NT2/D1 (cell line): ENCODE measurements around the gene PPP4R3B.

Source experiments
- DNase-seq: peaks from one replicate; pipeline ENCODE4 v3.0.0-alpha.2; 2011; ENCODE audit warnings: low read depth, low spot score
- H3K27me3 ChIP-seq: 2 replicates; pipeline ENCODE4 v1.6.0; 2011; ENCODE audit warnings: mild to moderate bottlenecking; ENCODE audit not compliant: insufficient read length, insufficient read depth
- H3K36me3 ChIP-seq: 2 replicates; pipeline ENCODE4 v1.6.1; 2011; ENCODE audit warnings: mild to moderate bottlenecking, low read length, mixed read lengths; ENCODE audit not compliant: insufficient read depth, insufficient read length
- H3K4me1 ChIP-seq: 2 replicates; pipeline ENCODE4 v1.5.1; 2011; ENCODE audit not compliant: insufficient read depth, insufficient read length
- H3K4me3 ChIP-seq: 2 replicates; pipeline ENCODE4 v1.5.1; 2011; ENCODE audit warnings: low read depth; ENCODE audit not compliant: insufficient read length
- H3K9ac ChIP-seq: 2 replicates; pipeline ENCODE4 v1.6.0; 2011; ENCODE audit warnings: low read depth; ENCODE audit not compliant: insufficient read length
- H3K9me3 ChIP-seq: 2 replicates; pipeline ENCODE4 v1.5.1; 2011; ENCODE audit warnings: mild to moderate bottlenecking, low read length; ENCODE audit not compliant: insufficient read depth
- SUZ12 ChIP-seq: IDR thresholded peaks from 2 replicates; pipeline ENCODE4 v1.6.1; 2011; ENCODE audit not compliant: insufficient read length, insufficient read depth; ENCODE audit errors: extremely low read depth
- YY1 ChIP-seq: IDR thresholded peaks from 2 replicates; pipeline ENCODE4 v1.6.1; 2011; ENCODE audit not compliant: insufficient read length, insufficient read depth
- ZNF274 ChIP-seq: IDR thresholded peaks from 2 replicates; pipeline ENCODE4 v1.6.1; 2011; ENCODE audit warnings: mild to moderate bottlenecking, low read depth, low read length

The PPP4R3B gene

DNA sequence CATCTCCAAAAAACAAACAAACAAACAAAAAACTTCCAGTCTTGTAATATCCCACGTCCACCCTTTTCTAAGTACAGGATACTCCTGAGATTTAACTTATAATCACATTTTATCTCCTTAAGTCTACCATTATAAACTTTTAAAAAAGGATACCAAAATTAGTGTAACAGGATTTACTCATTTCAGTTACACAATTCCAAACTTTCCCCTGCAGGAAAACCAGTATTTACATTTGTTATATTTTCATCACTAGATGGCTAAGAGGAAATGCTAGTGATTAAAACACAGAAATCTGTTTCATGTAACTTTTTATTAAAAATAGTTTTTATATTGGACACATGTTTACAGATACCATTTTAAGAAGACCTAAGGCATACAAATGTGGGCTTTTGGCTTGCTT is 70.4 kb downstream of the PPP4R3B start:
- Histone ChIP-seq H3K9ac (no peak overlapping the region), H3K4me3 (no peak overlapping the region), H3K36me3 (peaks cover 8% of the 10 kb centered on the region), H3K4me1 (no peaks in the 10 kb centered on the region), H3K9me3 (no peaks in the 10 kb centered on the region), H3K27me3 (no peaks in the 10 kb centered on the region)
- no peak for DNase-seq
- TF ChIP-seq ZNF274: no peak
- TF ChIP-seq SUZ12: no peak
- no peak for TF ChIP-seq YY1

DNA sequence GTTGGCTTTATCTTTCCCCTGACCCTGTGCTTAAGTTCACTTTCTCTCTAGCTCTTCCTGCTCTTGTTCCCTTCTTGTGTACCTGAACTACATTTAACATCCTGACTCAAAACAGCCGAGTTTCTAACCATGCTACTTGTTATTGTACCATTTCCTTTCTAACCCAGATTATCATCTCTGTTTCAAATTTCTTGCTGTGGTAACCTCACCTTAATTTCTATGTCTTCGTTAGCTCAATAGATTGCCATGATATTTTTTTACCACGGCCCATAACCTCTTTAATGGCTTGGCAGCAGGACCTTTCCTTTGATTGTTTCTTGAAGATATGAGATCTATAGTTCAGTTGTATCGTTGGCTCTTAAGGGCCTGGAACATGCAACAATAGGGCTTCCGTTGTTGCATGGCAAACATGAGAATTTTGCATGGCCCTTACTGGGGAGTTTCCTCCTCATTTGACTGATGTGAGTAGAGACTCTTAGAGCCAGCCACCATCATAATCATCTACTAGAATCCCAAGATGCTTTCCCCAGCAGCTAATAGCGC is 86.8 kb downstream of the PPP4R3B start:
- TF ChIP-seq YY1: no peak
- TF ChIP-seq ZNF274: no peak
- TF ChIP-seq SUZ12: no peak
- DNase-seq: no peak
- Histone ChIP-seq H3K4me3 (no peak overlapping the region), H3K9me3 (no peaks in the 10 kb centered on the region), H3K36me3 (peaks cover 6% of the 10 kb centered on the region), H3K27me3 (no peaks in the 10 kb centered on the region), H3K9ac (no peak overlapping the region), H3K4me1 (no peaks in the 10 kb centered on the region)

- no peaks in the 10 kb centered on the region for H3K4me1 ChIP-seq
- no peaks in the 10 kb centered on the region for H3K9me3 ChIP-seq
- DNase-seq: no peak
- no peak overlapping the region for H3K4me3 ChIP-seq
- TF ChIP-seq SUZ12: no peak
- TF ChIP-seq ZNF274: no peak
- TF ChIP-seq YY1: no peak
- H3K27me3 ChIP-seq: no peaks in the 10 kb centered on the region
- H3K36me3 ChIP-seq: peaks cover 10% of the 10 kb centered on the region
- H3K9ac ChIP-seq: no peak overlapping the region
These were observed 91.2 kb downstream of the PPP4R3B start for GRCh38 chr2:55526174-55526573.

DNA sequence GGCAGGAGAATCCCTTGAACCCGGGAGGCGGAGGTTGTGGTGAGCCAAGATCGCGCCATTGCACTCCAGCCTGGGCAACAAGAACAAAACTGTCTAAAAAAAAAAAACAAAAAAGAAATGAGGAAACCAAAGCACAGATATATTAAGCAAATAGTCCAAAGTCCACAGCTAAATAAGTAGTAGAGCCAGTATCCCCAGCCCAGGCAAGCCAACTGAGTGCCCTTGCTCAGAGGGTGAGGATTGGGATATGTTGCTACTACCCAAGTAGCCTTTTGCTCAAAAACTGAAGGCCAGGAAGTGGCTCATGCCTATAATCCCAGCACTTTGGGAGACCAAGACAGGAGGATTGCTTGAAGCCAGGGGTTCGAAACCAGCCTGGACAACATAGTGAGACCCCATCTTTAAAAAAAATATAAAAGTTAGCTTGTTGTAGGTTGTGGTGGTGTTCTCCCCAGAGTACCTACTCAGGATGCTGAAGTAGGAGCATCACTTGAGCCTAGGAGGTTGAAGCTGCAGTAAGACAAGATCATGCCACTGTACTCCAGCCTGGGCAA is 92.5 kb downstream of the PPP4R3B start:
- H3K27me3 ChIP-seq: peaks cover 10% of the 10 kb centered on the region
- H3K9ac ChIP-seq: no peak overlapping the region
- no peak for DNase-seq
- peaks cover 10% of the 10 kb centered on the region for H3K36me3 ChIP-seq
- no peaks in the 10 kb centered on the region for H3K9me3 ChIP-seq
- TF ChIP-seq SUZ12: no peak
- no peak for TF ChIP-seq ZNF274
- no peak for TF ChIP-seq YY1
- no peaks in the 10 kb centered on the region for H3K4me1 ChIP-seq
- H3K4me3 ChIP-seq: no peak overlapping the region

DNA sequence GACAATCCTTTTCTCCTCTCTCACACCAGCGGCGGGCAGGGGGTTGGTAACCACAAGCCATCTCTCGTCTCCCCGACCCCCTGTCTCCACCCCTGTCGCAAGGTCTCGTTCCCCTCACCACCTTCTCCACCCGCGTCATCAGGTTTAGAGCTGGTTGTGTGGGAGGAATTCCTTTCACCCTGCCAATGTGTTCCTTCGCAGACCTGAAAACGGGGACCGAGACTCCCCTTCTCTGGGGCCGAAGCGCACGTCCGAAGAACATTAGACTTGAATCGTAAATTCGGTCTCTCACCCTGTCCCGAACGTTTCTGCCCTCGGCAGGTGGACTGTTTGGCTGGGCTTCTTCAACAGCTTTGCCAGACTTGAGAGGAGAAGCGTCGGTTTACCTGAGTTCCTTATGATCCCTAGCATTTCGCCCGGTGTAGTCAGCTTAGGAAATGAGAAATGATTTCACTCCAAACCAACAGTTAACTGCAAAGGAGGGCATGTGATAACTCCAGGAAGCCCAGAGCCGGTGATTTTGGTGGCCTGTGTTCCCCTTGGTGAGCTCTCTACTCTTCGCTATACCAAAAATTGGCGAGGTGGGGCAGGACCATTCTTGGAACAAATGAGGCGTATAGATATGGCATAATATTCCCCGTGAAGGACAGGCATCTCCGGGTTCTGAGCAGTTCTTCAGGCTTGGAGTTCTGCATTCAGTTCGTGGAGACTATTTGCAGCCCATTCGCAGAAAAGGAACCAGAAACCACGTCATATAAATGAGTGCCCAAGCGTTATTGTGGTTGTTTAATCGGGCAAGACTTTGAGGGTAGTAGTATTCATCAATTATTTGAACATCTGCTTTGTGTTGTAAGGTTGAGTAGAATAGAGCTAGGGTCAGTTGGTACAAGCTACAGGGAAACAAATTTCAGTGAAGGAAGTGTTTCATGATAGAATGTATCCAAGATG is 97.2 kb downstream of the PPP4R3B start:
- no peak for DNase-seq

DNA sequence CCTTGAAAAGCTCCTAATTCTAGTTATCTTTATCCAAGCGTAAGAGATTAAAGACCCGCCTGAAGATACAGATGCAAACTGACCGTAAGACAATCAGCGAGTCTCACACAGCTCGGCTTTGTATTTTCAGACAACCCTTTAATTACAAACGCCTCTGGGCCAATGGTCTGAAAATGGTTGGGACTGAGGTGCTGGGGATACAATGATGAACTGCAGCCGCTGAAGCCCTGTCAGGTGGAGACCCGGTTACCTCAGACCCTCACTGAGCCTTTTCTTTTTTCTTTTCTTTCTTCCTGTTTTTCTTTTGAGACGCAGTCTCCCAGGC is 98.6 kb downstream of the PPP4R3B start:
- no peak for DNase-seq
- peak overlapping the region; percentile 66 for H3K4me3 ChIP-seq
- TF ChIP-seq YY1 (no peak), ZNF274 (no peak), SUZ12 (no peak)
- H3K36me3 ChIP-seq: peaks cover under 1% of the 10 kb centered on the region
- H3K9me3 ChIP-seq: no peaks in the 10 kb centered on the region
- peak overlapping the region; percentile 69 for H3K9ac ChIP-seq
- H3K4me1 ChIP-seq: no peaks in the 10 kb centered on the region
- peaks cover 14% of the 10 kb centered on the region for H3K27me3 ChIP-seq

More for the DNA sequence above, 97.2 kb downstream of the PPP4R3B start:
- no peaks in the 10 kb centered on the region for H3K4me1 ChIP-seq
- no peak for TF ChIP-seq SUZ12
- no peak for TF ChIP-seq YY1
- no peak for TF ChIP-seq ZNF274
- peak overlapping the region; percentile 74 for H3K4me3 ChIP-seq
- peaks cover 14% of the 10 kb centered on the region for H3K27me3 ChIP-seq
- H3K9me3 ChIP-seq: no peaks in the 10 kb centered on the region
- H3K9ac ChIP-seq: peak overlapping the region; percentile 73
- H3K36me3 ChIP-seq: peaks cover 7% of the 10 kb centered on the region

DNA sequence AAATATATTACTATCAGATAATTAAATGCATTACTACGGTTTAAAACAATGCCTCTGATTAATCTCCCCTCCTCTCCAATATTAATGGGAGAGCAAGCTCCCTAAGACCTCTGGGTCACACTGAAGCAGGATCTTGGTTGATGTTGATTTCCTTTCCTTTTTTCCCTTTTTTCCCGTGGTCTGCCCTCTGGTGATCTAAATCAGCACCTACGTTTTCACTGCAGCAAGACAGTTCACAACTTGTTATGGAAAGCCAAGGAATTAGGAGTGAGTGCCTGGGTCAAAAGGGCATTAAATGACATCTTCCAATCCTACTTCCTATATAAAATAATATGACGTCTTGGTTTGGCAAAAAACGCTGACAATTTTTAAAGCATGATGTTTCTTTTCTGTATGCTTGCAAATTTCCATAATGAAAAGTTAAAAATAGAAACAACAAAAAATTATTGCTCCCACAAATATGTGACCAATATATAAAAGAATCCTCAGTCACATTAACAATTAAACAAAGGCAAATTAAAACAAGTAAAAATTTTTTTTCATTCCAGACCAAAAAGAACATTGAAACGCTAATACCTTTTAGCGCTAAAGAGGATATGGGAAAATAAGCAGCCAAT is 105.8 kb downstream of the PPP4R3B start:
- H3K9me3 ChIP-seq: no peaks in the 10 kb centered on the region
- peak; percentile 57 for DNase-seq
- no peaks in the 10 kb centered on the region for H3K27me3 ChIP-seq
- TF ChIP-seq YY1 (no peak), SUZ12 (no peak), ZNF274 (no peak)
- no peaks in the 10 kb centered on the region for H3K4me1 ChIP-seq
- no peak overlapping the region for H3K9ac ChIP-seq
- H3K36me3 ChIP-seq: no peaks in the 10 kb centered on the region
- H3K4me3 ChIP-seq: no peak overlapping the region
